IMR-90 (cell line): Measurements from ENCODE around the gene GPR158. TPM values are rescaled to one million over a fixed set of nuclear protein-coding genes. Genes with fewer than 3 reads are reported as not detected.

ENCODE experiments used
- ATAC-seq: fragments of 200-7000 bp; cut with Tn5 transposase; 2 replicates; pipeline ENCODE4 v1.9.1; 2020; ENCODE audit warnings: low read depth, mild to moderate bottlenecking, moderate library complexity
- BruUV-seq: library from RNA; stranded (reverse); fragments of 400-500 nt; replicated peaks from 2 replicates; lab custom pipeline; 2021; lab: Mats Ljungman, UMichigan
- CTCF ChIA-PET: fragments of 300-600 bp; formaldehyde crosslinking; extraction: SDS; loops from one replicate; lab custom pipeline; 2021; ENCODE audit warnings: antibody characterized with exemption; lab: Yijun Ruan, JAX
- POLR2A ChIA-PET: fragments of 300-600 bp; sonication (Branson Sonifier 250); formaldehyde crosslinking; loops from one replicate; lab custom pipeline; 2022; ENCODE audit warnings: antibody characterized with exemption; ENCODE audit not compliant: unreplicated experiment; lab: Charles Lee
- DNase-seq: peaks from one replicate; pipeline ENCODE4 v3.0.0; 2013
- H2AFZ ChIP-seq: replicated peaks from 2 replicates; pipeline ENCODE3; 2013; ENCODE audit warnings: low read length, mild to moderate bottlenecking; ENCODE audit not compliant: poor library complexity
- H2AK5ac ChIP-seq: 2 replicates; pipeline ENCODE4 v1.6.1; 2013; ENCODE audit warnings: low read depth, low read length, inconsistent platforms
- H2AK9ac ChIP-seq: replicated peaks from 2 replicates; pipeline ENCODE3; 2013; ENCODE audit warnings: mild to moderate bottlenecking, low read depth, low read length, moderate library complexity; ENCODE audit not compliant: poor library complexity
- H2BK120ac ChIP-seq: 2 replicates; pipeline ENCODE4 v1.6.1; 2013; ENCODE audit warnings: low read depth, low read length, inconsistent platforms
- H2BK15ac ChIP-seq: 3 replicates; pipeline ENCODE4 v1.6.1; 2013; ENCODE audit warnings: low read depth, low read length, inconsistent platforms
- H2BK20ac ChIP-seq: 2 replicates; pipeline ENCODE4 v1.6.1; 2013; ENCODE audit warnings: low read depth, mild to moderate bottlenecking, inconsistent platforms, low read length, moderate library complexity
- H2BK5ac ChIP-seq: 2 replicates; pipeline ENCODE4 v1.6.1; 2013; ENCODE audit warnings: mild to moderate bottlenecking, low read depth, low read length, inconsistent platforms; ENCODE audit not compliant: poor library complexity, severe bottlenecking
- H3K14ac ChIP-seq: replicated peaks from 2 replicates; pipeline ENCODE4 v1.6.1; 2013; ENCODE audit warnings: low read depth, low read length, inconsistent platforms
- H3K18ac ChIP-seq: 2 replicates; pipeline ENCODE4 v1.6.1; 2013; ENCODE audit warnings: low read depth, low read length, control low read depth
- H3K23ac ChIP-seq: 2 replicates; pipeline ENCODE4 v1.6.1; 2013; ENCODE audit warnings: low read depth, low read length, inconsistent platforms
- H3K27ac ChIP-seq: 2 replicates; pipeline ENCODE4 v1.5.1; 2013; ENCODE audit warnings: mild to moderate bottlenecking, control low read depth, low read length; ENCODE audit not compliant: insufficient read depth
- H3K27me3 ChIP-seq: 2 replicates; pipeline ENCODE4 v1.6.1; 2013; ENCODE audit warnings: low read length; ENCODE audit not compliant: control insufficient read depth, insufficient read depth
- H3K36me3 ChIP-seq: 2 replicates; pipeline ENCODE4 v1.6.1; 2013; ENCODE audit warnings: low read length, mixed read lengths; ENCODE audit not compliant: control insufficient read depth, insufficient read depth
- H3K4ac ChIP-seq: 2 replicates; pipeline ENCODE4 v1.6.1; 2013; ENCODE audit warnings: low read depth, low read length, inconsistent platforms
- H3K4me1 ChIP-seq: 2 replicates; pipeline ENCODE4 v1.6.1; 2013; ENCODE audit warnings: low read length, mixed read lengths; ENCODE audit not compliant: control insufficient read depth, insufficient read depth
- H3K4me2 ChIP-seq: 2 replicates; pipeline ENCODE4 v1.6.1; 2013; ENCODE audit warnings: low read depth, mild to moderate bottlenecking, control low read depth, low read length, moderate library complexity
- H3K4me3 ChIP-seq: 2 replicates; pipeline ENCODE4 v1.5.1; 2013; ENCODE audit warnings: low read depth, mild to moderate bottlenecking, control low read depth, low read length, moderate library complexity; ENCODE audit not compliant: insufficient read depth
- H3K56ac ChIP-seq: 2 replicates; pipeline ENCODE4 v1.6.1; 2013; ENCODE audit warnings: low read length, inconsistent platforms; ENCODE audit not compliant: insufficient read depth; ENCODE audit errors: extremely low read depth
- H3K79me1 ChIP-seq, 2 experiments: 2 replicates each; pipeline ENCODE4 v1.6.1; 2013; ENCODE audit warnings: low read length in 2 of 2, inconsistent platforms in 1 of 2, low read depth in 1 of 2
- H3K9ac ChIP-seq: 2 replicates; pipeline ENCODE4 v1.6.1; 2013; ENCODE audit warnings: low read depth, low read length, control low read depth
- H3K9me1 ChIP-seq: 2 replicates; pipeline ENCODE4 v1.6.1; 2013; ENCODE audit warnings: low read length, inconsistent platforms; ENCODE audit not compliant: insufficient read depth
- H3K9me3 ChIP-seq: 2 replicates; pipeline ENCODE4 v1.6.1; 2013; ENCODE audit warnings: low read length; ENCODE audit not compliant: control insufficient read depth, insufficient read depth
- H4K20me1 ChIP-seq: 2 replicates; pipeline ENCODE4 v1.6.1; 2013; ENCODE audit warnings: low read length, inconsistent platforms; ENCODE audit not compliant: insufficient read depth
- H4K5ac ChIP-seq: 2 replicates; pipeline ENCODE4 v1.6.1; 2013; ENCODE audit warnings: mild to moderate bottlenecking, low read depth, low read length, control low read depth
- H4K8ac ChIP-seq, 2 experiments: 2 replicates each; pipeline ENCODE4 v1.6.1; 2013; ENCODE audit warnings: low read depth in 2 of 2, low read length in 2 of 2, control low read depth in 1 of 2, inconsistent platforms in 1 of 2
- H4K91ac ChIP-seq: 2 replicates; pipeline ENCODE4 v1.6.1; 2013; ENCODE audit warnings: low read depth, low read length, inconsistent platforms; ENCODE audit not compliant: insufficient read depth
- BHLHE40 ChIP-seq: fragments of 150-350 bp; IDR thresholded peaks from 2 replicates; pipeline ENCODE4 v1.6.1; 2016; ENCODE audit warnings: mild to moderate bottlenecking, low read depth, low read length
- CEBPB ChIP-seq: IDR thresholded peaks from 2 replicates; pipeline ENCODE4 v1.6.1; 2012; ENCODE audit warnings: low read depth, low read length, improper control_type of control experiment
- CHD1 ChIP-seq: IDR thresholded peaks from 2 replicates; pipeline ENCODE4 v1.6.1; 2012; ENCODE audit warnings: low read depth, low read length, improper control_type of control experiment
- FOS ChIP-seq: fragments of 150-350 bp; IDR thresholded peaks from 2 replicates; pipeline ENCODE4 v1.6.1; 2016; ENCODE audit warnings: low read depth, low read length
- MAFK ChIP-seq: IDR thresholded peaks from 2 replicates; pipeline ENCODE4 v1.6.1; 2012; ENCODE audit warnings: low read depth, low read length, improper control_type of control experiment
- MAZ ChIP-seq: IDR thresholded peaks from 2 replicates; pipeline ENCODE4 v1.6.1; 2012; ENCODE audit warnings: low read depth, mild to moderate bottlenecking, low read length, improper control_type of control experiment, moderate library complexity, borderline replicate concordance
- MXI1 ChIP-seq: IDR thresholded peaks from 2 replicates; pipeline ENCODE4 v1.6.1; 2012; ENCODE audit warnings: low read depth, mild to moderate bottlenecking, low read length, moderate library complexity, borderline replicate concordance
- NFE2L2 ChIP-seq: fragments of 150-350 bp; IDR thresholded peaks from 2 replicates; pipeline ENCODE4 v1.6.1; 2016; ENCODE audit warnings: low read depth, mild to moderate bottlenecking, low read length
- RAD21 ChIP-seq: IDR thresholded peaks from 2 replicates; pipeline ENCODE4 v1.6.1; 2012; ENCODE audit warnings: low read length, improper control_type of control experiment
- RCOR1 ChIP-seq: IDR thresholded peaks from 2 replicates; pipeline ENCODE4 v1.6.1; 2012; ENCODE audit warnings: mild to moderate bottlenecking, low read length, improper control_type of control experiment; ENCODE audit not compliant: insufficient replicate concordance
- RFX5 ChIP-seq: IDR thresholded peaks from 2 replicates; pipeline ENCODE4 v1.8.0; 2012; ENCODE audit warnings: low read depth, mild to moderate bottlenecking, low read length, moderate library complexity
- SMC3 ChIP-seq: fragments of 150-350 bp; IDR thresholded peaks from 2 replicates; pipeline ENCODE4 v1.6.1; 2016; ENCODE audit warnings: low read depth, mild to moderate bottlenecking, antibody characterized with exemption, low read length, moderate library complexity
- USF2 ChIP-seq: fragments of 150-350 bp; IDR thresholded peaks from 2 replicates; pipeline ENCODE4 v1.6.1; 2017; ENCODE audit warnings: mild to moderate bottlenecking, antibody characterized with exemption, low read length, low read depth
- WGBS, 2 experiments: methylation state at CpG; one replicate each; pipeline versions ENCODE4 v1.1.5 to v1.1.7; 2013; ENCODE audit warnings: missing lambda C conversion rate in 2 of 2; ENCODE audit not compliant: insufficient read length in 1 of 2; ENCODE audit errors: extremely low coverage in 2 of 2; 5-methylcytosine and 5-hydroxymethylcytosine counted together
- dilution Hi-C: fragments of 300-500 bp; cut with HindIII; formaldehyde crosslinking; loops from one replicate; pipeline ENCODE4 v1.14.3; 2018; ENCODE audit warnings: low sequenced_read_pairs; ENCODE audit not compliant: unreplicated experiment
- in situ Hi-C: fragments of 300-500 bp; cut with MboI; formaldehyde crosslinking; loops from 3 replicates; pipeline ENCODE4 v1.14.3; 2019; ENCODE audit warnings: low sequenced_read_pairs, inconsistent platforms, mixed read lengths
- intact Hi-C: fragments of 100-400 bp; cut with micrococcal nuclease; formaldehyde crosslinking; loops from 2 replicates; pipeline ENCODE4 v1.10.0; 2022
- polyA plus RNA-seq, 3 experiments: library from polyadenylated mRNA; depleted of rRNA; stranded (reverse); fragments of >200 nt; gene quantifications; 2 replicates each; pipeline ENCODE4 v1.2.3, GENCODE V29; 2012; ENCODE audit warnings: low replicate concordance in 1 of 3
- total RNA-seq: library from RNA; depleted of rRNA; stranded (reverse); fragments of >200 nt; gene quantifications from 2 replicates; pipeline ENCODE4 v1.2.3, GENCODE V29; 2012
- TF ChIP-seq, protein P1 (sequence below): fragments of 150-350 bp; IDR thresholded peaks from 2 replicates; pipeline ENCODE4 v1.6.1; 2016; ENCODE audit warnings: low read depth, mild to moderate bottlenecking, low read length, moderate library complexity, borderline replicate concordance
- TF ChIP-seq, protein P2 (sequence below): conservative IDR thresholded peaks from 2 replicates; pipeline ENCODE4 v1.5.1; 2012; ENCODE audit warnings: mild to moderate bottlenecking, low read depth, low read length, improper control_type of control experiment

Gene GPR158
- total and polyA plus RNA-seq, 2 of the 4 experiments (the other 2 are of a cell fraction) = not detected

DNA sequence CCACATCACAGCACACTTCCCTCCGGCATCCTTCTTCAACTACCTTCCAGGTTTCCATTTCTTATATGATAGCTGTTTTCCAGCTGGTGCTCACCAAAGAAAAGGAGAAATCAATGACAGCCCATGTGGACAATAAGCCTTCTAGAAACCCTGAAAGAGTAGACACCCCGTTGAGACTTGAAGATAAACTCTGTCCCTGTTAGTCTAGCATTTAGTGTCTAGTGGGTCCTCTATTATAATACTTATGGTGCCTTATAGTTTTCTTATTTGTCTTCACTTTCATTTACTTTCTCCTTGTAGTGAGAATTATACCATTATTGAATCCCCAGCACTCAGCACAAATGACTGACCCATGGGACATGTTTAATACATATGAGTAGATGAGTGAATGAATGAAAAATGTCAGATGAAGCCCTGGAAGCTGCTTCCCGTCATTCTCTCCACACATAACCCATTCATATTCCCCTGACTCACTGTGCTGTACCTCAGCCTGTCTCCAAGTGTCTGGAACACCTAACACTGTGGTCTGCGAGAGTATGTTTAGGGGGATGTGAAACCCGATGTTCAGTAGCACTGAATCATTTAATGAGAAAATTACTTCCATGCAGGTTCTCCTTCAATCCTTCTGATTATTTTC is 377.6 kb downstream of the GPR158 start:
- no peak overlapping the region for H2BK15ac ChIP-seq
- H3K9me1 ChIP-seq = no peaks in the 10 kb centered on the region
- no peaks in the 10 kb centered on the region for H4K20me1 ChIP-seq
- no CpG with 5 or more reads among the region's 5 CpGs for WGBS, 2 experiments
- no peak for ATAC-seq
- H3K36me3 ChIP-seq = no peaks in the 10 kb centered on the region
- in situ Hi-C loops (no loop called here), intact Hi-C loops (no loop called here), dilution Hi-C loops (no loop called here)
- no peak overlapping the region for H2AK5ac ChIP-seq
- no peak overlapping the region for H3K18ac ChIP-seq
- no peak overlapping the region for H4K91ac ChIP-seq
- no peak overlapping the region for H2AFZ ChIP-seq
- H3K27me3 ChIP-seq = no peaks in the 10 kb centered on the region
- peaks cover 7% of the 10 kb centered on the region for H3K9me3 ChIP-seq
- H3K4ac ChIP-seq = no peak overlapping the region
- no peaks in the 10 kb centered on the region for H3K4me1 ChIP-seq
- no peak overlapping the region for H2BK20ac ChIP-seq
- H3K27ac ChIP-seq = no peak overlapping the region
- H4K8ac ChIP-seq = no peak overlapping the region
- H2AK9ac ChIP-seq = no peak overlapping the region
- ChIA-PET CTCF (no interaction called here), POLR2A (no interaction called here)
- no peak overlapping the region for H3K56ac ChIP-seq
- no peak overlapping the region for H3K9ac ChIP-seq
- TF ChIP-seq USF2 (no peak), CHD1 (no peak), MAFK (no peak), MAZ (no peak), RCOR1 (no peak), BHLHE40 (no peak), NFE2L2 (no peak), FOS (no peak), MXI1 (no peak), SMC3 (no peak), RFX5 (no peak), CEBPB (no peak), RAD21 (no peak)
- TF ChIP-seq, protein P1, sequence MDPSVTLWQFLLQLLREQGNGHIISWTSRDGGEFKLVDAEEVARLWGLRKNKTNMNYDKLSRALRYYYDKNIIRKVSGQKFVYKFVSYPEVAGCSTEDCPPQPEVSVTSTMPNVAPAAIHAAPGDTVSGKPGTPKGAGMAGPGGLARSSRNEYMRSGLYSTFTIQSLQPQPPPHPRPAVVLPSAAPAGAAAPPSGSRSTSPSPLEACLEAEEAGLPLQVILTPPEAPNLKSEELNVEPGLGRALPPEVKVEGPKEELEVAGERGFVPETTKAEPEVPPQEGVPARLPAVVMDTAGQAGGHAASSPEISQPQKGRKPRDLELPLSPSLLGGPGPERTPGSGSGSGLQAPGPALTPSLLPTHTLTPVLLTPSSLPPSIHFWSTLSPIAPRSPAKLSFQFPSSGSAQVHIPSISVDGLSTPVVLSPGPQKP = no peak
- TF ChIP-seq, protein P2, sequence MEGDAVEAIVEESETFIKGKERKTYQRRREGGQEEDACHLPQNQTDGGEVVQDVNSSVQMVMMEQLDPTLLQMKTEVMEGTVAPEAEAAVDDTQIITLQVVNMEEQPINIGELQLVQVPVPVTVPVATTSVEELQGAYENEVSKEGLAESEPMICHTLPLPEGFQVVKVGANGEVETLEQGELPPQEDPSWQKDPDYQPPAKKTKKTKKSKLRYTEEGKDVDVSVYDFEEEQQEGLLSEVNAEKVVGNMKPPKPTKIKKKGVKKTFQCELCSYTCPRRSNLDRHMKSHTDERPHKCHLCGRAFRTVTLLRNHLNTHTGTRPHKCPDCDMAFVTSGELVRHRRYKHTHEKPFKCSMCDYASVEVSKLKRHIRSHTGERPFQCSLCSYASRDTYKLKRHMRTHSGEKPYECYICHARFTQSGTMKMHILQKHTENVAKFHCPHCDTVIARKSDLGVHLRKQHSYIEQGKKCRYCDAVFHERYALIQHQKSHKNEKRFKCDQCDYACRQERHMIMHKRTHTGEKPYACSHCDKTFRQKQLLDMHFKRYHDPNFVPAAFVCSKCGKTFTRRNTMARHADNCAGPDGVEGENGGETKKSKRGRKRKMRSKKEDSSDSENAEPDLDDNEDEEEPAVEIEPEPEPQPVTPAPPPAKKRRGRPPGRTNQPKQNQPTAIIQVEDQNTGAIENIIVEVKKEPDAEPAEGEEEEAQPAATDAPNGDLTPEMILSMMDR = no peak
- no peak overlapping the region for H2BK120ac ChIP-seq
- H3K23ac ChIP-seq = no peak overlapping the region
- H3K79me1 ChIP-seq = no peaks in the 10 kb centered on the region
- no peak overlapping the region for H2BK5ac ChIP-seq
- H4K5ac ChIP-seq = no peak overlapping the region
- DNase-seq = no peak
- H3K14ac ChIP-seq = no peak overlapping the region
- H3K4me2 ChIP-seq = no peak overlapping the region
- H3K4me3 ChIP-seq = no peak overlapping the region
- BruUV-seq = no TSS peak
